HG03066 (cell line): Measurements from ENCODE around the gene ADA.

Source experiments
- ATAC-seq: cut with Tn5 transposase; IDR thresholded peaks from one replicate; pipeline ENCODE4 v1.9.1; 2021; ENCODE audit warnings: low read depth; ENCODE audit not compliant: unreplicated experiment

The ADA gene

DNA sequence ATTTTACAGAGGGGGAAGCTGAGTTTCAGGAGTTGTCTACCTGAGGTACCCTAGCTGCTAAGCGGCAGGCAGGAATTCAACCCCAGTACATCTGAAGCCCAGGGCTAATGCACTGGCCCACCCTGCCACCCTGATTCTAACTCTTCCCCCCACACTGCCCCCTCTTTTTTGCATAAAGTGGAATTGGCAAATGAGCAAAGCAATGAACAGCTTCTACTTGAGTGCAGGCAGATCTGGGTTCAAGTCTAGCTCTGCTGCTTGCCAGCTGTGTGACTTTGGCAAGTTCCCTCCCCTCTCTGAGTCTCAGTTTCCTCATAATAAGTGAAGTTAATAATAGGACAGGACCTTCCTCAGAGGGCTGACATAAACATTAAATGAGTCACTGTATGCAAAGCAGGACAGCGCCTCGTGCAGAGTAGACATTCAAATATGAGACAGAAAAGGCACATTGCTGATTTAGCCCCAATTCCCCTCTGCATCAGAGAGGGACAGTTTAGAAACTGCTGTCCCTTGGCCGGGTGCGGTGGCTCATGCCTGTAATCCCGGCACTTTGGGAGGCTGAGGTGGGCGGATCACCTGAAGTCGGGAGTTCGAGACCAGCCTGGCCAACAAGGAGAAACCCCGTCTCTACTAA lies 4.7 kb downstream of the ADA start:
- ATAC-seq: peak; percentile 51

DNA sequence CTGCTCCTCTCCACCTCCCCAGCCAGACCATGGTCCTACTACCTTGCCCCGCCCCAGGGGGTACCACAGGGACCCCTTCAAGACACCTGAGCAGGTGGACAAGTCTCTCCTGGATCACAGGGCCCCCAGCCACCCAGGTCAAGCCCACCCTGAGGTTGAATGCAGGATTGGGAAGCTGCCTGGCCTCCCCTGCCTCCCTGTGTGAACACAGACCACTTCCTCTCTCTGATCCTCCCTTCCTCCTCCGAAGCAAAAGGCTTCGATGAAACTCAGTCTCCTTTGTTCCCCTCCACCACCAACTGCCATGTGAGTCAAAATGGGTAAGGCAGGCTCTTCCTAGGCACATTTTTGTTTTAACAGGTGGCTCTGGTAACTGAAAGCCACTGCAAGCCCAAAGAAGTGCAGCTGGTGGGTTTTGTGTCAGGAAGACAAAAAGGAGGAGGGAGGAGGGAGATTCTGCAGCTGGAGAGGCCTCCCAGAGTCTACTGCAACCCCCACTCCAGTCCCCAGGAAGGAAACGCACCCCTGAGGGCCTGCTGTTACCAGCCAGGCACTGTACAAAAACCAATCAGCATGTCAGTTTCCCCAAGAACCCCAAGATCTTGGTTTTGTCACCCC lies 5.4 kb downstream of the ADA start:
- no peak for ATAC-seq

DNA sequence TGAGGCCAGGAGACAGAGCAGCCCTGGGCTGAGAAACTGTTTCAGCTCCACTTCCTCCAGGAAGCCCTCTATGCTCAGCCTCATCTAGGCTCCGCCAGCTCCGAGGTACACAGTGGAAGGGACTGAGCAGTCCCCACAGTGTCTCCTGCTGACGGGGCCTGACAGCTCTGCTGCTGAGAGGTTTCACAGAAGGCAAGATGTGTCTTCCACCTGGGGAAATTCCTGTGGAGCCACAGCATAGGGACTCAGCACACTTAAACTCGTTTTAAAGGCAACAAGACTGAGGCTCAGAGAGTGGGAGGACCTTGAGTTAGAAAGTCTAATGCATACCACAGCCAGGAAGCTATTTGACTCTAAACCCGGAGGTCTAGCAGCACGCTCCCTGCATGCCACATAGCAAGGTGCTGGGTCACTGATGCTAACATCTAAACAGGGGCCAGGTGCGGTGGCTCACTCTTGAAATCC lies 6.8 kb downstream of the ADA start:
- no peak for ATAC-seq

DNA sequence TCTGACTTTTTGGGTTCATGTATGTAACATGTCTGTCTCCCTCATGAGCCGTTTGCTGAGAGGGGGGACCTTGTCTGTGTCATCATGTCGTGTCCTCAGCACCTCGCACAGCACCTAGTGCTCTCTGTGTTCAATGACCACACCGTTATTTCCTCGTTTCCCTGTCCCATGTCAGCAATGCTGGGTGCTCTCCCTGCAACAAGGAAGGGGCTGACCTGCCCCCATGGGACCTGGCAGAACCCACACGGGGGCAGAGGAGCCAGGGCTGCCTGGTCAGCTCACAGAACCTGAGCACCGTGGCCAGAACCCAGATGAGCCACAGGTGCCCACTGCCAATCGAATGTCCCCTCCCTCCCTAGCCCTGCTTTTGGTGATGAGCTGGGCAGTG lies 7.3 kb downstream of the ADA start:
- ATAC-seq: no peak

DNA sequence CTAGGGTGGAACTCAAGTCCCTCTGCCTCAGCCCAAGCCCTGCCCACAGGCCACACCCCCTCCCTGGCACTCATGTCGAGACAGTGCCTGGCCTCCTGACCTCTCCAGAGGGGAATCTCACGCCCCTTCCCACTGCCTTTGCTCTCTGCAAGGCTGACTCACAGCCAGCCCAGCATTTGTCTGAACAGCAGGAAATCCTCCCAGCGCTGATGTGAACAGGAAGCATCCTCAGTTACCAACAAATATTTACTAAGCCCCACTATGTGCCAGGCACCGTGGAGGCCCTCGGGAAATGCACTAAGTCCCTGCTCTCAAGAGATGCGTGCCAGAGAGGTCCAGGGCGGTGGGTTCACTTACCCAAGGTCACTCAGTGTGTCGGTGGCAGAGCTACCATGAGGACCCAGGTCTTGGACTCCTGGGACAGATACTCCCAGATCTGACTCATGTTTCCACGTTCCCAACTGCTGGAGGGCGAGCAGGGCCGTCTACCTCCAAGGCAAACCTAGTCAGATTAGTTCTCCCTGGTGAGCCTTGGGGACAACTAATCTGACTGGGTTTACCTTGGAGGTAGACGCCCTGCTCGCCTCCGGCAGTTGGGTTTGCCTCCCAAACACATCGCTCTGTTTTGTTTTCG lies 7.8 kb downstream of the ADA start:
- no peak for ATAC-seq

DNA sequence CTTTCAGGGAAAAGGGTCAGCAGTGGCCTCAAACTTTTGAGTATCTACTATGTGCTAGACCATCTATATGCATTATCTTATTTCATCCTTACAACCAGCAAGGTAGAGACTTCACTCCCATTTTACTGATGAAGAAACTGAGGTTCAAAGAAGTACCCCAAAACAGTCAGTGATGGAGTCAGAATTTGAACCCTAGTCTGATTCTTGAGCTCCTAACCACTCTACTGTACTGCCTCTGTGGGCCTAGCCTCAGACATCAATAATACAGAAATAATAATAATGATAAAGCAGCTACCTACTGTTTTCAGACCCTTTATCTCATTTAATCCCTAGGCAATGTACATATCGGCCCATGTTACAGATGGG lies 8.4 kb downstream of the ADA start:
- no peak for ATAC-seq

DNA sequence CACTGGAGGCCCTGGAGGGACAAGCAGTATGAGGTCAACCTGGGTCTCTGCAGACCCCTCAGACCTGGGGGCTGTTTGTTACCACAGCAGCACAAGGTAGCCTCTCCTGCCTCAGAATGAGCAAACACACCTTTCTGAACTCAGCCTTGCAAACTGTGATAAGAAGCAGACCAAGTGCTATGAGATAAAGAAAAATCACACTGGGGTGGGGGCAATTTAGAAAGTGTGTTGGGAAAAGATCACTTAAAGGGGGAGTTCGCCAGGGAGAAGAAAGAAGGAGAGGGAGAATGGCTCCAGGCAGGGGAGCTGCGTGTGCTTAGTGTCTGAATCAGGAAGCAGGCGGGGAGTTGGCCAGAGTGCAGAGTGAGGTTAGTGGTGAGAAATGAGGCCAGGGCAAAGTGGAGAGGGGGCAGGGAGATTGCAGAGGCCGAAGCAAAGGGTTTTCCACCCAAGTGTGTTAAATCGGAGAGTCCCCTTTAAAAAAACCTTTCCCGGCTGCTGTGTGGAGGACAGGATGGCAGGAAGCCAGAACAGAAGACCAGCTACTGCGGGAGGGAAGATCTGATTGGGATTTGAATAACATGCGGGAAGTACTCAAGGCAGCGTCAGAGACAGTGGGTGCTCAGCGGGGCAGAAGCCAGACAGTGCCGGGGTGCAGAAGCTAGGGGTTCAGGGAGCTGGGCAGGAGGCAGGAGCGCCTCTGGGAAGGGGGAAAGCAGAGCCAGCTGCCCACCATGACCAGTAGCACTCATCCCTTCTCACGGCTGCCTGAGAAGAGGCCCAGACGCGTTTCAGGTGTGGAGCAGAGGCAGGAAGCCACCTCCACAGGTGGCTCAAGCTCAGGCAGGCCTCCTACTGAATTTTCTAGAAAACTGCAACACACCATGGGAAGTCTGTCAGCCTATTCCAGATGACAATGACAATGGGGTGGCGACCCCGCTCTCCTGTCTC lies 9.0 kb downstream of the ADA start:
- no peak for ATAC-seq

DNA sequence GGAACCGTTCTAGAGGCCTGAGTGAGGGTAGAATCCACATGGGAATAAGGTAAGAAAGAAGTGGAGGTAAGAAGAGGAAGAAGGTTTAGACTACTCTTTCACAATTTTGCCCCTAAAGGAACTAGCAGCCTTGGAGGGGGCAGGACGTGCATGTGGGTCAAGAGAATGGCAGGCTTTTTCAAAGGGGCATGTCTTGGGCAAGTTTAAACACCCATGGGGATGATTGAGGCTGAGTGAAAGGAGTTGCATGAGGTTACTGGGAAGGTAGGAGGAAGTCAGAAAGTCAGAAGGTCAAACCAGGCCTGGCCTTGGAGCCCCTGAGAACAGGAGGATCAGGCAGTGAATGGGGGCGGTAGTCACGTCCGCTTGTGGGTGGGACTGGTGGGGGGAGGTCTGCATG lies 10.2 kb downstream of the ADA start:
- no peak for ATAC-seq

DNA sequence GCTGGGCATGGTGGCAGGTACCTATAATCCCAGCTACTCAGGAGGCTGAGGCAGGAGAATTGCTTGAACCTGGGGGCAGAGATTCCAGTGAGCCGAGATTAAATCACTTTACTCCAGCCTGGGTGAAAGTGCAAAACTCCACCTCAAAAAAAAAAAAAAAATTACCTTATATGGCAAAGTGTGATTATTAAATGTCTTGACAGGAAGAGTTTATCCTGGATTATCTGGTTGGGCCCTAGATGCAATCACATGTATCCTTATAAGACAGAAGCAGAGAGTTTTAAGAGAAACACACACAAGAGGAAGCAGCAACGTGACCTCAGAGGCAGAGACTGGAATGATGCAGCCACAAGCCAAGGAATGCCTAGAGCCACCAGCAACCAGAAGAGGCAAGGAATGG lies 11.0 kb downstream of the ADA start:
- no peak for ATAC-seq

DNA sequence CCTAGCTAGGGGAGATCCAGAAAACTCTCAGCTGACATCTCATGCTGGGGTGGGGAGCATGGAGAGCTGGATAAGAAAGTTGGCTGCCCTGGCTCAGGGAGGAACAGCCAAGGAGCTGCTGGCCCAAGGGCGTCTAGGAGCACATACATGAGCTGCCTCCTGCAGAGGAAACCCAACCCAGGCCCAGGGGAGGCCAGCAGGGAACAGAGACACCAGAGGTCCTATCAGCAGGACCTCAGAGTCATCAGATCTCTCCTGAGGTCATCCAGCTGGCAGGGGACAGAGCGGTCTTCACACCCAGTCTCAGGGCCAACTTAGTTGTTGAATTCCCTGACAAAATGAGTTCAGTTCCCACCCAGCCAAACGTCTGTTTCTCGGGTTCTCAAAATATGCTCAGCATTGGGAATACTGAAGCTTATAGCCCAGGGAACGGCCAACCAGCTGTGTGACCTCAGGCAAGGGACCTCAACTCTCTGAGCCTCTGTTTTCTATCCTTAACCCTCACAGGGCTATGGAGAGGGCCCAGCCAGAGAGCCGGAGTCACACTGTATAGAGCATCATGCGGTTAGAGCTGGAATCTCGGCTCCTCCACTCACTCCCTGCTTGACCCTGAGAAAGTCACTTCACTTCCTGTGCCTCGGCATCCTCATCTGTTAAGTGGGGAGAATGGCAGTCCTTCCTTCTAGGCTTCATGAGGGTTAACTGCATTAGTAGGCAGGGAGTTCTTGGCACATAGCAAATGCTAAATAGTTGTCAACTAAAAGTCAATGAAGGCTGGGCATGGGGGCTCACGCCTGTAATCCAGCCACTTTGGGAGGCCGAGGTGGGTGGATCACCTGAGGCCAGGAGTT lies 13.8 kb downstream of the ADA start:
- ATAC-seq: no peak

DNA sequence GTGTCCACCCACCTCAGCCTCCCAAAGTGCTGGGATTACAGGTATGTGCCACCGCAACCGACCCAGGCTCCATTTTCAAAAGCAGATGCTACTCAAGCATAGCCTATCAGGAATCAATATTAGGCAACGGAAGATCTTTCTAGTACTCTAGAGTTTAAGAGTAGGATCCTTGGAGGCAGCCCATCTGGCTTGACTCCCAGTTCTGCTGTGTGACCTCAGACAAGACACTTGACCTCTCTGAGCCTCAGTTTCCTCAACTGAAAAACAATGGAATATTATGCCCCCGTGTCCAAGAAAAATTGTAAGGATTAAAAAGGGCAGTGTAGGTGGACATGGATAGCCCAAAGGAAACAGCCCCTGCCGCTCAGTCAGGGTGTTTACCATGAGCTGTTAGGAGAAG lies 14.5 kb downstream of the ADA start:
- ATAC-seq: no peak

DNA sequence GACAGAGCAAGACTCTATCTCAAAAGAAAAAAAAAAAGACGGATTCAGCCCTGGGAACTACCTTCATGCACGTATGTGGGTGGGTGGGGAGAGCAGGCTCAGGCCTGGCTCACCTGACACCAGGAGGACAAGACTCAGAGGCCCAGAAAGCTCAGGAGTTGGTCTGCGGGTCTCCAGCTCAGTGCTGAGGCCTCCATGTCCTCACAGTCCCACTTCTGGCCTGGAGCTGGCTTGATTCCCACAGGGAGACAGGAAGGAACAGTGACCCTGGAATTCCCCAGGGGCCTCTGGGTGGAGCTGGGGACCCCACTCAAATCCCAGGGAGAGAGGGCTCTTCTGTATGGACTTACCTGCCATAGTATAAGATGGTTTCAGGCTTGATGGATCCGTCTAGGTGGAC lies 15.6 kb downstream of the ADA start:
- ATAC-seq: no peak

DNA sequence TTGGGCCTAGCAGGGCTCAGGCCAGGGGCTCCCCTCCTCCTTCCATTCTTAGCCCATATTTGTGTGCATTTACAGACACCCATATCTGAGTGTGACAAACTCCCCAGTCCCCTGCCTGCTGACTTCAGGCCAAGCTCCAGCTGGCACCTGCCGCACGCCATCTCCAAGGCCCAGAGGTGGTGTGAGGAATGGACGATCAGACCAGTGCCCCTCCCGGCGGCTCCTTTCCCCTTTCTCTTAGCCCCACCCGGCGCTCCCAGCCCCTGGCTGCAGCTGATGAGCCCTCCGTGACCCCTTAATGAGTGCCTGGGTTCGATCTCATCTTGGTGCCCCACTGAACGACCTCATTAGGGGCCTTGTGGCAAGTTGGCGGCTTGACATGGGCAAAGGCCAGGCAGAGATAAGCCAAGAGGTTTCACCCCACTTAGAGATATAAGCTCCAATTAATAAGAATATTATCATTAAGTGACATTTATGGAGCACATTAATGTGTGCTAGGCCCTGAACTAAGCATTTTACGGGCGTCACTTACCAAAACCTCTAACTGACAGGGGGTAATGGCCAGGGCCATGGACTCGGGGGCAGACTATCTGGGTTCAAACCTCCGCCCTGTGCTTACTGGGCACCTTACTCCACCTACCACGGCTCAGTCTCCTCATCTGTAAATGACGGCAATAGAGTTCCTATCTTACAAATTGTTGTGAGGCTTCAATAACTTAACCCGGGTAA lies 17.5 kb downstream of the ADA start:
- no peak for ATAC-seq

DNA sequence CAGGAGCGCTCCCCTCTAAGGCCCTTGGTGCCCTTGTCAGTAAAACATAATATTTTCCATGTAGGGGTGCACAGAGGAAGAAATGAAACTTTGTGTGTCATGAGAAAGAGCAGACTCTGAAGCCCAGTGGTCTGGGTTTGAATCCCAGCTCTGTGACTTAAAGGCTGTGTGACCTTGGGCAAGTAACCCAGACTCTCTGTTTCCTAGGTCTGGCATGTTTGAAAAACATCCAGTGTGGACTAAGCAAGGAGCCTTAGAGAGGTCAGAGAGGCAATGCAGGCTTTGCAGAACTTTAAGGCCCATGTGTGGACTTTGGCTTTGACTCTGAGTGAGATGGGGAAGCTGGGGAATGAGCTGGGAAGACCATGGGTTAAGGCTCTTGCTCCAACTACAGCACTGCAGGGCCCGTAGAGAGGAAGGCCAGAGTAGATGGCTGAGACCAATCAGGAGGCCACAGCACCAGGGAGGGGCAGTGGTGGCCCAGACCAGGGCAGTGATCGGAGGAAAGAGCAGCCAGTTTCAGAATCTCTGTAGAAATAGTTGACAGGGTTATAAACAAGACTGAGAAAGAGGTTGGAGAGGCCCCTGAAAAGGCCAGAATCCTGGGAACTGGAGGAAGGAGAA lies 18.2 kb downstream of the ADA start:
- ATAC-seq: no peak

DNA sequence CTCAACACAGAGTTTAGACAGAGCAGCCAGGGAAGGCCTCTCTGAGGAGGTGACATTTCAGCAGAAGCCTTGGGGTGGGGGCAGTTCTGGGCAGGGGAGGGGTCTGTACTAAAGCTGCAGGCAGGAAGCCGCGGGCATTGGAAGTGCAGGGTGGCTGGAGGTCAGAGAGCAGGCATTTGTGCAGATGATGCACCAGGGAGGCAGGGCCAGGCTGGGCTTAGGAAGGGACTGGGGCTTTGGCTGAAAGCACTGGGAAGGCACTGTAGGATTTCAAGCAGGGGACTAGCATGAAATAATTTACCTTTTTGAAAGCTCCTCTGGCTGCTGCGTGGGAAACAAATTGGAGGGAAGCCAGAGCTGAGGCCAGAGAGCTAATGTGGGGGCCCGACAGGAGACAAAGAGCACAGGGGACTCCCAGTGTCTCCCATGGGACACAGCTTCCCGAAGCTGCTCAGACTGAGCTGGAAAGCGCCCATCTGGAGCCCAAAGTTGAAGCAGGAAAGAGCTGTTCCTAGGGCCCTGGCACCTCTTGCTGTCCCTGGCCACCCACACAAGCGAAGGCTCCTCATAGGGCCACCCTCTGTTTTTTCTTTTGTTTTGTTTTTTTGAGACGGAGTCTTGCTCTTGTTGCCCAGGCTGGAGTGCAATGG lies 19.3 kb downstream of the ADA start:
- ATAC-seq: no peak

DNA sequence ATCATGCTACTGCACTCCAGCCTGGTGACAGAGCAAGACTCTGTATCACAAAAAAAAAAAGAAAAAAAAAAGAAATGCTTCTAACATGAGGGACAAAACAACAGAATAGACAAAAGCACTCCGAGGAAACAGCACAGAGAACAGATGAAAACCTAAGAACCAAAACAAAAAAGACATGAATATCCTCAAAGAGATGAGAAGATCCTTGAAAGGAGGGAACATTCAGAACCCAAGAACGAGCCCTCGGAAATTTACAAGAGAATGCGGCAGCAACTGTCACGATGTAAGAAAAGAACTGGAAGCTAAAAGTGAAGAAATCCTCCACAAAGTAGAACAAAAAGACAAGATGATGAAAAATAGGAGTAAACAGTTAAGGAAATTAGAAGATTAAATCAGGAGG lies 21.2 kb downstream of the ADA start:
- ATAC-seq: no peak

DNA sequence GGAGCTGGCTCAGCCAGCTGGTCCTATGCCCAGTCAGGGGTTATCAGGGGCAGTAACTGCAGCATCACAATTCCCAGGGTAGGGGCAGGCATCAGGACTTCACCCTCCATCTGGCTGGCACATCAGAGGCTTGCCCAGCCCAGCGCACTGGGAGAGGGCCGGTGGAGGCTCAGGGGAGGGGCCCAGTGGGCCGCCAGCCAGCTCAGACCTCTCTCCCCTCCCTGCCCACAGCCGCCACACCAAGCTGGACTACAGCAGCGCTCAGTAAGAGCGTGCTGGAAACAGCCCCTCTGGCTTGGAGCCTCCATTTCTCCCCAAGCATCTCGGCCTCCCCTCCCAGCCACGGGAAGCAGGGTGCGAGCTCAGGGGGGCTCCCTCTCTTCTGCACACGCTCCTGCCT lies 22.0 kb downstream of the ADA start:
- ATAC-seq: no peak

DNA sequence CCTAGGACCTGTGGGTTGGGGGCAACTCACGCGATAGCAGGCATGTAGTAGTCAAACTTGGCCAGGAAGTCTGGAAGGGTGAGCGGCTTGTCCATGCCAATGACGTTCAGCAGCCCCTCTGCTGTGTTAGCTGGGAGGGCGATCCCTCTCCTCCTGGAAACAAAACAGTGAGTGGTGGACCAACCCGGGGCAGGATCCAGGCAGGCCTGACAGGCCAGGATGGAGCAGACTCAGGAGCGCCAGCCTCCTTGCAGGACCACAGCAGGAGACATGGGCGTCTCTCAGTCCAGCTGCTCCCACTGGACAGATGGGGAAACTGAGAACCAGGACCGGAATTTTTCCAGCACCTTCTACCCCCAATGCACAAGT lies 22.5 kb downstream of the ADA start:
- no peak for ATAC-seq
